SK-N-SH treated with all-trans-retinoic acid at 6 μM for 48 hours (cell line): Measurements from ENCODE around the gene ILK.

Source experiments
- ATAC-seq: fragments of 200-7000 bp; cut with Tn5 transposase; 3 replicates; pipeline ENCODE4 v1.9.1; 2020; ENCODE audit warnings: mild to moderate bottlenecking, moderate library complexity
- ARNTL ChIP-seq: fragments of 450-650 bp; formaldehyde crosslinking; IDR thresholded peaks from 2 replicates; pipeline ENCODE4 v1.5.0; 2020; ENCODE audit warnings: low read depth, mild to moderate bottlenecking, moderate library complexity, borderline replicate concordance
- BACH2 ChIP-seq: fragments of 250-450 bp; sonication (Bioruptor Pico); IDR thresholded peaks from 2 replicates; pipeline ENCODE4 v1.9.0; 2021; ENCODE audit warnings: mild to moderate bottlenecking, borderline replicate concordance
- CSDC2 ChIP-seq: fragments of 250-450 bp; sonication (Bioruptor Pico); IDR thresholded peaks from 2 replicates; pipeline ENCODE4 v1.5.0; 2020; ENCODE audit warnings: mild to moderate bottlenecking, moderate library complexity
- ESRRG ChIP-seq: fragments of 250-450 bp; sonication (Bioruptor Pico); IDR thresholded peaks from 2 replicates; pipeline ENCODE4 v1.6.1; 2021; ENCODE audit warnings: mild to moderate bottlenecking
- GLIS3 ChIP-seq: fragments of 250-450 bp; sonication (Bioruptor Pico); IDR thresholded peaks from 2 replicates; pipeline ENCODE4 v1.5.0; 2020; ENCODE audit warnings: mild to moderate bottlenecking, moderate library complexity
- ISL1 ChIP-seq: fragments of 250-450 bp; sonication (Bioruptor Pico); IDR thresholded peaks from 2 replicates; pipeline ENCODE4 v2.1.2; 2022; ENCODE audit warnings: mild to moderate bottlenecking, moderate library complexity
- OSR1 ChIP-seq: fragments of 250-450 bp; sonication (Bioruptor Pico); IDR thresholded peaks from 2 replicates; pipeline ENCODE4 v1.8.0; 2022; ENCODE audit warnings: moderate library complexity, mild to moderate bottlenecking, inconsistent platforms
- PPARA ChIP-seq: fragments of 250-450 bp; sonication (Bioruptor Pico); IDR thresholded peaks from 2 replicates; pipeline ENCODE4 v1.5.0; 2020; ENCODE audit warnings: mild to moderate bottlenecking, borderline replicate concordance
- RARB ChIP-seq: fragments of 250-450 bp; sonication (Bioruptor Pico); IDR thresholded peaks from 2 replicates; pipeline ENCODE4 v1.8.0; 2021; ENCODE audit warnings: mild to moderate bottlenecking, moderate library complexity
- SNAI2 ChIP-seq: fragments of 250-450 bp; sonication (Bioruptor Pico); IDR thresholded peaks from 2 replicates; pipeline ENCODE4 v1.5.0; 2020; ENCODE audit warnings: mild to moderate bottlenecking, moderate library complexity
- TCF4 ChIP-seq: fragments of 250-450 bp; sonication (Bioruptor Pico); IDR thresholded peaks from 2 replicates; pipeline ENCODE4 v1.8.0; 2021; ENCODE audit warnings: mild to moderate bottlenecking, moderate library complexity, borderline replicate concordance
- TOX ChIP-seq: fragments of 250-450 bp; sonication (Bioruptor Pico); IDR thresholded peaks from 2 replicates; pipeline ENCODE4 v1.8.0; 2021; ENCODE audit warnings: mild to moderate bottlenecking, moderate library complexity, borderline replicate concordance
- ZC3H10 ChIP-seq: fragments of 250-450 bp; sonication (Bioruptor Pico); IDR thresholded peaks from 2 replicates; pipeline ENCODE4 v1.5.1; 2021; ENCODE audit warnings: mild to moderate bottlenecking, moderate library complexity
- ZFP3 ChIP-seq: fragments of 250-450 bp; sonication (Bioruptor Pico); IDR thresholded peaks from 2 replicates; pipeline ENCODE4 v1.5.0; 2020; ENCODE audit warnings: mild to moderate bottlenecking, moderate library complexity
- ZFP30 ChIP-seq: fragments of 450-650 bp; formaldehyde crosslinking; IDR thresholded peaks from 2 replicates; pipeline ENCODE4 v1.5.0; 2022; ENCODE audit warnings: mild to moderate bottlenecking, moderate library complexity
- ZNF70 ChIP-seq: fragments of 450-650 bp; formaldehyde crosslinking; IDR thresholded peaks from 2 replicates; pipeline ENCODE4 v1.5.0; 2020; ENCODE audit warnings: mild to moderate bottlenecking, moderate library complexity
- ZNF8 ChIP-seq: fragments of 450-650 bp; formaldehyde crosslinking; IDR thresholded peaks from 2 replicates; pipeline ENCODE4 v1.5.0; 2020; ENCODE audit warnings: mild to moderate bottlenecking, moderate library complexity
- TF ChIP-seq, protein P1 (sequence below): fragments of 250-450 bp; sonication (Bioruptor Pico); IDR thresholded peaks from 2 replicates; pipeline ENCODE4 v1.8.0; 2021; ENCODE audit warnings: low read depth, mild to moderate bottlenecking, moderate library complexity, borderline replicate concordance
- TF ChIP-seq, protein P2 (sequence below): fragments of 250-450 bp; sonication (Bioruptor Pico); IDR thresholded peaks from 2 replicates; pipeline ENCODE4 v1.5.0; 2020; ENCODE audit warnings: mild to moderate bottlenecking, moderate library complexity

ILK gene

DNA sequence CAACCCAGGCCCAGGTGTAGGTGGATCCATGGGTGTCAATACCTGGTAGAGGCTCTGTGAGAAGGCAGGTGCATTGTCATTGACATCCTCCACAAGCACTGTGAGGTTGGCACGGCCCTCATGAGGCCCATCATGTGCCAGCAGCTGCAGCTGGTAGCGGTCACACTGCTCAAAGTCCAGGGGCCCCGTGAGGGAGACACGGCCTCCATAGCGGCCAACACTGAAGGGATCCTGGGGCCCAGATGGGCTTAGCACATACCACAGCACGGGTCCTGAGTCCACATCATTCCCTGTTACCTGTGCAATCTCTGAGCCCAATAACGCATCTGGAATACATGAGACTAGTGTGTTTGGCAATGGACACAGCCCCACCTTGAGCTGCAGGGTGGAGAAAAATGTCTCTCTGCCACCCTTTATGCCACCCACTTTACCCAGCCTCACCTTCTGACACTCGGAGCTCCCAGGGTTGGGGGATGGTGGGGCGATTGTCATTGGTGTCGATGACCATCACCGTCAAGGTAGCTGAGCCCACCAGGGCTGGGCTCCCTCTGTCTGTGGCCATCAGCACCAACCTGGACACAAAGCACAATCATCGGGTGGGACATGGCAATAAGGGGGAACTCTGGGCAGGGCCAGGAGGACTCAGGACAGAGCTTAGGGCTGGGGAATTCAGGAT, 21.7 kb downstream of the ILK start:
- no peak for ATAC-seq
- no peak for TF ChIP-seq ESRRG (CRISPR knock-in tag)
- TF ChIP-seq CSDC2 (CRISPR knock-in tag), result no peak
- TF ChIP-seq ZFP3 (CRISPR knock-in tag), result no peak
- TF ChIP-seq ZC3H10, result no peak
- TF ChIP-seq ISL1 (CRISPR knock-in tag), result no peak
- TF ChIP-seq, protein P1, sequence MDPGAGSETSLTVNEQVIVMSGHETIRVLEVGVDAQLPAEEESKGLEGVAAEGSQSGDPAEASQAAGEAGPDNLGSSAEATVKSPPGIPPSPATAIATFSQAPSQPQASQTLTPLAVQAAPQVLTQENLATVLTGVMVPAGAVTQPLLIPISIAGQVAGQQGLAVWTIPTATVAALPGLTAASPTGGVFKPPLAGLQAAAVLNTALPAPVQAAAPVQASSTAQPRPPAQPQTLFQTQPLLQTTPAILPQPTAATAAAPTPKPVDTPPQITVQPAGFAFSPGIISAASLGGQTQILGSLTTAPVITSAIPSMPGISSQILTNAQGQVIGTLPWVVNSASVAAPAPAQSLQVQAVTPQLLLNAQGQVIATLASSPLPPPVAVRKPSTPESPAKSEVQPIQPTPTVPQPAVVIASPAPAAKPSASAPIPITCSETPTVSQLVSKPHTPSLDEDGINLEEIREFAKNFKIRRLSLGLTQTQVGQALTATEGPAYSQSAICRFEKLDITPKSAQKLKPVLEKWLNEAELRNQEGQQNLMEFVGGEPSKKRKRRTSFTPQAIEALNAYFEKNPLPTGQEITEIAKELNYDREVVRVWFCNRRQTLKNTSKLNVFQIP (CRISPR knock-in tag), result no peak
- TF ChIP-seq TOX, result no peak
- no peak for TF ChIP-seq SNAI2
- no peak for TF ChIP-seq TCF4 (CRISPR knock-in tag)
- TF ChIP-seq BACH2 (CRISPR knock-in tag), result no peak

DNA sequence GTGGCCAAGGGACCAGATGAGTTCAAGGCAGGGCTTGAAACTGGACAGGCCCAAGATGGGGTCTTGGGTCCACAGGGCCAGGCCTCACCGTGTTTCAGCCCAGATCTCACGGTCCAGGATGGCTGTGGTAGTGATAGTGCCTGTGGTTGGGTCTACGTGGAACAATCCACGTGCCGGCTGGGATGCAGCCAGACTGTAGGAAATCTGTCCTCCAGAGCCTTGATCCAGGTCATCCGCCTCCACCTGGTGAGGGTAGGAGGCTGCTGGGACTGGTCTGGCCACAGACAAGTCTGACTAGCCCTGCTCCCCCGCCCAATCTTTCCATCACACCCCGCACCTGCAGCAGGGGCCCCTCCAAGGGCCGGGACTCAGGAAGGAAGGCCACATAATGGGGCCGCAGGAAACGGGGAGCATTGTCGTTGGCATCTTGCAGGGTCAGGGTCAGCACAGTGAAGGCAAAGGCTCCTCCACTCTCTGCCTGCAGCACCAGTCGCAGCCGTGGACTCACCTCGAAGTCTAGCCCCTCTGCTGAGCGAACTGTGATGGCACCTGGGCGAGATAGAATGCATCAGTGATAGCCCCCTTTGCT, 22.4 kb downstream of the ILK start:
- ATAC-seq, result no peak
- TF ChIP-seq GLIS3 (CRISPR knock-in tag) (no peak), ARNTL (CRISPR knock-in tag) (no peak), TCF4 (CRISPR knock-in tag) (no peak), OSR1 (CRISPR knock-in tag) (no peak), ZFP30 (CRISPR knock-in tag) (no peak), ZC3H10 (no peak), ZNF8 (no peak), SNAI2 (no peak)
- TF ChIP-seq, protein P2, sequence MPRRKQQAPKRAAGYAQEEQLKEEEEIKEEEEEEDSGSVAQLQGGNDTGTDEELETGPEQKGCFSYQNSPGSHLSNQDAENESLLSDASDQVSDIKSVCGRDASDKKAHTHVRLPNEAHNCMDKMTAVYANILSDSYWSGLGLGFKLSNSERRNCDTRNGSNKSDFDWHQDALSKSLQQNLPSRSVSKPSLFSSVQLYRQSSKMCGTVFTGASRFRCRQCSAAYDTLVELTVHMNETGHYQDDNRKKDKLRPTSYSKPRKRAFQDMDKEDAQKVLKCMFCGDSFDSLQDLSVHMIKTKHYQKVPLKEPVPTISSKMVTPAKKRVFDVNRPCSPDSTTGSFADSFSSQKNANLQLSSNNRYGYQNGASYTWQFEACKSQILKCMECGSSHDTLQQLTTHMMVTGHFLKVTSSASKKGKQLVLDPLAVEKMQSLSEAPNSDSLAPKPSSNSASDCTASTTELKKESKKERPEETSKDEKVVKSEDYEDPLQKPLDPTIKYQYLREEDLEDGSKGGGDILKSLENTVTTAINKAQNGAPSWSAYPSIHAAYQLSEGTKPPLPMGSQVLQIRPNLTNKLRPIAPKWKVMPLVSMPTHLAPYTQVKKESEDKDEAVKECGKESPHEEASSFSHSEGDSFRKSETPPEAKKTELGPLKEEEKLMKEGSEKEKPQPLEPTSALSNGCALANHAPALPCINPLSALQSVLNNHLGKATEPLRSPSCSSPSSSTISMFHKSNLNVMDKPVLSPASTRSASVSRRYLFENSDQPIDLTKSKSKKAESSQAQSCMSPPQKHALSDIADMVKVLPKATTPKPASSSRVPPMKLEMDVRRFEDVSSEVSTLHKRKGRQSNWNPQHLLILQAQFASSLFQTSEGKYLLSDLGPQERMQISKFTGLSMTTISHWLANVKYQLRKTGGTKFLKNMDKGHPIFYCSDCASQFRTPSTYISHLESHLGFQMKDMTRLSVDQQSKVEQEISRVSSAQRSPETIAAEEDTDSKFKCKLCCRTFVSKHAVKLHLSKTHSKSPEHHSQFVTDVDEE (CRISPR knock-in tag), result no peak

DNA sequence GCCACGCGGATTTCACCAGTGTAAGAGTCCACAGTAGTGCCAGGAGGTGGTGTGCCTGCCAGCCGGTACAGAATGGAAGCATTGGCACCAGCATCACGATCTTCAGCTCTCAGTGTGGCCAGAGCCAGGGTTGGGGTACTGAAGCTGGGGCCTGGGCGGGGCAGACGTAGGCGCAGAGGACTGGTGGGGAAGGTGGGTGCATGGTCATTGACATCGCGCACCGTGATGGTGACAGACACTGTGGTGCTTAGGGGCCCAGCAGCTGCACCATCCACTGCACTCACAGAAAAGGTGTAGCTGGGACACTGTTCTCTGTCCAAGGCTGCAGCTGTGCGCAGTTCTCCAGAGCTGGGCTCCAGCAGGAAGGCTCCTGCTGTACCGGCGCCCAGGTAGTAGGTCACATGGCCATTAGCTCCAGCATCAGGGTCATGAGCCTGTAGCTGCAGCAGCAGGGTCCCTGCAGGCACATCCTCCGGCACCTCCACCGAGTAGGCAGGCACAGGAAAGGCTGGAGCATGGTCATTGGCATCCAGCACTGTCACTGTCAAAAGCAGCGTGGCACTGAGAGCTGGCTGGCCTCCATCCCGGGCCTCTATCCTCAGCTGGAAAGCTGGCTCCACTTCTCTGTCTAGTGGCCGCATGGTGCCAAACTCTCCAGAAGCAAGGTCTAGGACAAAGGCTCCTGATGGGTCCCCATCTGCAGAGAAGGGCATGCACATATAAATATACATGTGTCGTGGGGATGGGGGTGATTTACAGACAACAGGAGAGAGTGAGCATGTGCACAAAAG, 23.6 kb downstream of the ILK start:
- ATAC-seq, result no peak
- TF ChIP-seq ZNF70 (CRISPR knock-in tag), result no peak
- TF ChIP-seq ZFP30 (CRISPR knock-in tag), result no peak
- TF ChIP-seq BACH2 (CRISPR knock-in tag), result no peak
- no peak for TF ChIP-seq PPARA (CRISPR knock-in tag)
- no peak for TF ChIP-seq ZFP3 (CRISPR knock-in tag)
- TF ChIP-seq CSDC2 (CRISPR knock-in tag), result no peak
- TF ChIP-seq, protein P1 (CRISPR knock-in tag), result no peak
- no peak for TF ChIP-seq OSR1 (CRISPR knock-in tag)
- TF ChIP-seq, protein P2 (CRISPR knock-in tag), result no peak
- TF ChIP-seq RARB, result no peak
- no peak for TF ChIP-seq ARNTL (CRISPR knock-in tag)
- TF ChIP-seq TCF4 (CRISPR knock-in tag), result no peak
- no peak for TF ChIP-seq TOX
- no peak for TF ChIP-seq ISL1 (CRISPR knock-in tag)
- TF ChIP-seq ZNF8, result no peak
- no peak for TF ChIP-seq SNAI2
- TF ChIP-seq ESRRG (CRISPR knock-in tag), result no peak
